GM19397 (cell line): ENCODE measurements around the gene DNTTIP2.
"Not testable (repeated sequence)": the region's sequence is repeated elsewhere in the genome, so short reads cannot be mapped to it uniquely, and the experiment has no call there.

Source experiments
- ATAC-seq: cut with Tn5 transposase; IDR thresholded peaks from one replicate; pipeline ENCODE4 v1.9.1; 2021; ENCODE audit warnings: mild to moderate bottlenecking, moderate library complexity; ENCODE audit not compliant: unreplicated experiment

The DNTTIP2 gene

GRCh38 chr1:93877529-93877928 lies 1.5 kb downstream of the DNTTIP2 start:
- no peak for ATAC-seq

GRCh38 chr1:93876244-93876643 lies 2.8 kb downstream of the DNTTIP2 start:
- no peak for ATAC-seq

DNA sequence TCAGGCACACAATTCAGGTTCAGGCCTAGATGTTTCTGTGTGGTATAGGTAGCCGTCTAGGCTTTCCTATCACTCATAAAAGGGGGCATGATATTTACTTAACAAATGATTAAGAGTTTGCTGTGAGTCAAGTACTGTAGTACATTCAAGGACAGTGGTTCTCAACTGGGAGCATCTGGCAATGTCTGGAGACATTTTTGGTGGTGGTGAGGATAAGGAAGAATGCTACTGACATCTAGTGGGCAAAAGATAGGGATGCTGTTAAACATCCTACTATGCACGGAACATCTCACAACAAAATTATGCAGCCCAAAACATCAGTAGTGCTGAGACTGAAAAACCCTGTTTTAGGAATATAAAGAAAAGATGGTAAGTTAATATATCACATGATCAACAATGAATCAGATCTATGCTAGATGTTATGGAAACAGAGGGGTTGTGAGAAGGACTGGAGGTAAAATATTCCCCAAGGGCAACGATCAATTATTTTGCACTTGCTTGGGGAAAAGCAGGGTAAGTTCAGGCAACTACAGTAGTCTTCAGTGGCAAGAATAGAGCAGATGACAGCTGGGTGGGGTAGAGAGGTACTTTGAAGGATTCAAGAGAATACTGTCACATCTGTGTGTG lies 4.9 kb downstream of the DNTTIP2 start:
- ATAC-seq, result no peak

GRCh38 chr1:93871366-93871765 lies 7.6 kb downstream of the DNTTIP2 start:
- ATAC-seq, result no peak

DNA sequence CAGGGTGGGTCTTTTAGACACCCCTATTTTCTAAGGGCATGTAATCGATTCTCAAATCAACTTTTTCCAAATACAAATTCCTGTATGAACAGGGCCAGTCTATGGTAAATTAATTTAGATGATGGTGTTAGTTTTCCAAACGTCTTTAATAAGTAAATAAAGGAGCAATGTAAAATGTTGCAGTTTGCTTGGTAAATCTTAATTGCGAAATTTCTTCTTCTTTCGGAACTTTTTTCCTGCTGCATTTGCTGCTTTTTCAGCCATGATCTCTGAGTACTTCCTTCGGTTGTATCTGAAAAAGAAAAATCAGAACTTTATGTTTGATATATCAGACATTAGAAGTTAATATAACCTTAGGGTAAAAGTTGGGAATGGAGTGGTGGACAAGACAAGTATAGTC lies 9.4 kb downstream of the DNTTIP2 start:
- no peak for ATAC-seq

- ATAC-seq, result not testable (repeated sequence)
Observed at GRCh38 chr1:93868492-93868891, 10.5 kb downstream of the DNTTIP2 start.

- no peak for ATAC-seq
Observed at GRCh38 chr1:93865253-93865652, 13.8 kb downstream of the DNTTIP2 start.

DNA sequence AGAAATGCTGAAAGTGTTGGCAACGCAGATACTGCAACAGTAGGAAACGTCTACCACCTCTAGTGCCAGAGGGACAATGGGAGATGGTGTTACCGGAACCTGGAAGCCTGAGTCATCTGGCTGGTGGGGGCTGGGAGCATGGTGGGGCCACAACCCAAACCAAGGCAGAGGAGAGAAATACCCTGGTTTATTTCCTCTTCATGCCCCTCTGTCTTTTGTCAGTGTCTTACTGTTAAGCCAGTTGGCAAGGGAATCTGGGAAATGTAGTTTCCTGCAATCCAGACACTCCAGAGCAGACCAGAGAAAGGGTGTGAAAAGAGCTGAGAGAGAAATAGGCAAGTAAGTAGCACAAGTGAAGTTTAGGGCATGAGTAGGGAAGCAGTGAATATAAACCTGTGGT lies 14.8 kb downstream of the DNTTIP2 start:
- ATAC-seq, result no peak

DNA sequence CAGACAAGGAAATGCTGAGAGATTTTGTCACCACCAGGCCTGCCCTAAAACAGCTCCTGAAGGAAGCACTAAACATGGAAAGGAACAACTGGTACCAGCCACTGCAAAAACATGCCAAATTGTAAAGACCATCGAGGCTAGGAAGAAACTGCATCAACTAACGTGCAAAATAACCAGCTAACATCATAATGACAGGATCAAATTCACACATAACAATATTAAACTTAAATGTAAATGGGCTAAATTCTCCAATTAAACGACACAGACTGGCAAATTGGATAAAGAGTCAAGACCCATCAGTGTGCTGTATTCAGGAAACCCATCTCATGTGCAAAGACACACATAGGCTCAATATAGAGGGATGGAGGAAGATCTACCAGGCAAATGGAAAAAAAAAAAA lies 21.4 kb downstream of the DNTTIP2 start:
- not testable (repeated sequence) for ATAC-seq

GRCh38 chr1:93855983-93856382 lies 23.0 kb downstream of the DNTTIP2 start:
- ATAC-seq, result not testable (repeated sequence)

DNA sequence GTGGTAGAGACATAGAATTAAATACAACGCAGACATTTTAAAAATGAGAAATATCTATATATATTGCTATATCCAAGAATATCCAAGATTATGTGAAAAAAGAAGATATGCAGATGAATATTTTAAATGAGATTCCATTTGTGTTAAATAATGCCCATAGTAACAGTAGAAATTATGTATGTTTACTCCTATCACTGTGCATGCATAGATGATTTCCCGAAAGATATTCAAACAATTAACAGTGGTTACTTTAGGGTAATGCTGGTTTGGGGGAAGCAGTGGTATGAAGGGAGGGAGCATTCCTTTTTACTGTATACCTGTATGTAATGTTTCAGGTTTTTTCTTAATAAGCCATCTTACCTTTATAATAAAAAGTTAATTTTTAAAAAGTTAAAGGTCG lies 25.1 kb downstream of the DNTTIP2 start:
- no peak for ATAC-seq

DNA sequence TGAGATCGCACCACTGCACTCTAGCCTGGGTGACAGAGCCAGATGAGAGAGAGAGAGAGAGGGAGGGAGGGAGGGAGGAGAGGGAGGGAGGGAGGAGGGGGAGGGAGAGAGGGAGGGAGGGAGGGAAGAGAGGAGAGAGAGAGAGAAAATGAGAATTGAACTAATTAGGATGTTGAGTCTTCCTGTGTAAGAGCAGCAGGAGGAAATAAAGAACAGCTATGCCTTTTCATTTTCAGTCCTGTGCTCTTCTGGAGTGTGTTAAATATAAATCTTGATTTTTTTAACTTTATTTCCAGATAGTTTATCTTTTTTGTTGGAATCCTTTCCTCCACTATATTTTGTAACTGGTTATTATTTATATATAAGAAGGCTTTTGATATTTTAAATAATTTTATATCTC lies 27.1 kb downstream of the DNTTIP2 start:
- ATAC-seq, result no peak

DNA sequence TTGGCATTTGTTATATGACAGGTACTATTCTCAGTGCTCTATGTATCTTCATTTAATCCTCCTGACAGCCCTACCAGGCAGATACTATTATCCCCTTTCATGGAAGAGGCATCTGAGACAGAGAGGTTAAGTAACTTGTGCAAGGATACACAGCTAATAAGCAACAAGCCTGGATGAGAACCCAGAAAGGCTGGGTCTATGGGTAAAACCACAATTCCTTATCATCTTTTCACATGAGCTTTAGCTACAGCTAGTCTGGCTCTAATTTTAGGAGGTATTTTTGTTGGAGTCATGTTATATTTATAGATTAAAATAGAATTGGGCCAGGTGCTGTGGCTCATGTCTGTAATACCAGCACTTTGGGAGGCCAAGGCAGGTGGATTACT lies 27.7 kb downstream of the DNTTIP2 start:
- ATAC-seq, result no peak

DNA sequence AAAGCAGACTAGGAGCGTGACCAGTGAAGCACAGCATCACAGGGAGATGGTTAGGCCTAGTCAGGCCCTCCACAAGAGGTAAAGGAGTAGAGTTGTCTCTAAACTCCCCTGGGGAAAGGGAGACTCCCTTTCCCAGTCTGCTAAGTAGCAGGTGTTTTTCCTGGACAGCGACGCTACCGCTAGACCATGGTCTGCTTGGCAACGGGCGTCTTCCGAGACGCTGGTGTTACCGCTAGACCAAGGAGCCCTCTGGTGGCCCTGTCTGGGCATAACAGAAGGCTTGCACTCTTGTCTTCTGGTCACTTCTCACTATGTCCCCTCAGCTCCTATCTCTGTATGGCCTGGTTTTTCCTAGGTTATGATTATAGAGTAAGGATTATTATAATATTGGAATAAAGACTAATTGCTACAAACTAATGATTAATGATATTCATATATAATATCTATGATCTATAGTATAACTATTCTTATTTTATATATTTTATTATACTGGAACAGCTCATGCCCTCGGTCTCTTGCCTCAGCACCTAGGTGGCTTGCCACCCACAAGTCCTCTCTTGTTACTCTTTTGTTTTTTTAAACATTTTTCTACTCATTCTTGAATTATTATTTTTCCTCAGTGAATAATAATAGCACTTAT lies 28.2 kb downstream of the DNTTIP2 start:
- ATAC-seq, result not testable (repeated sequence)

DNA sequence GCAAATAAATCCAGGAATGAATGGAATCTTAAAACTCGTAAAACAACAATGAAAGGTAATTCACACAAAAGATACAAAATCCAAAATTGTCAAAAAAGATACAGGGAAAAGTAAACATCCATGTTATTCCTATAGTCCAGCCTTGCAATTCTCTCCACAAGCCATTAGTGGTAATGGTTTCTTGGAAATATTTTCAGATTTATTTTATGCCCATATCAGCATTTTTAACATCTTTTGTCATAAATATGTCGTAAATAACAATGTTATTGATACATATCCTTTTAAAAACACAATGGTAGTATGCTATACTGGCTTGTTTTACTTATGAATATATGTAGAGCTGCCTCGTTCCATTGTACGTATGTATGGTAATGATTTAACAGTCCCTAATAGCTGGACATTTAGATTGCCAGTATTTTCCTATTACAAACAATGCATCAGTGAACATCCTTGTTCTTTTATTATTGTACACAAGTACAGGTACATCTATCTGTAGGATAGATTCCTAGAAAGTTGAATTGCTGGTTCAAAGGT lies 30.6 kb downstream of the DNTTIP2 start:
- no peak for ATAC-seq

DNA sequence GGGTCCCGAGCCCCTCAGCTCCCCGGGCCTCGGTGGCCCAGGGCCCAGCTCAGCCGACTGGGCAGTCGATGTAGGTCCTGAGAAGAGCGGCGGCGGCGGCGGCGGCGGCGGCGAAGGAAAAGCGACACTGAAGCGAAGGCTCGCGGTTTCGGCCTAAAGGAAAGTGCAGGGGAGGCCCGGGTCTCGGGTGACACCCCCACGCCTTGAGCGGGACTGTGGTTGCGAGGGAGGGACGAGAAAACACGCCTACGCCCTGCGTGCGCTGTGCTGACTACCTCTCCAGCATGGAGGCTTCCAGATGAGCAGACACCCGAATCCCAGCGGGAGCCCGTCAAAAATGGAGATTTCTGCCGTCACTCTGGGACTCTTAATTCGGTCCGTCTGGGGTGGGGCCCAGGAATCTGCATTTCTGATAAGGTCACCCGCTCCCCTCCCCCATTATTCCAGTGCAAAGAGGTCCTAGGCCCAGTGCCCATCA lies 31.2 kb downstream of the DNTTIP2 start:
- ATAC-seq, result peak; percentile 27

GRCh38 chr1:93846992-93847810 lies 31.8 kb downstream of the DNTTIP2 start:
- ATAC-seq, result peak; percentile 74

GRCh38 chr1:93846206-93846991 lies 32.6 kb downstream of the DNTTIP2 start:
- ATAC-seq, result peak; percentile 48

- ATAC-seq, result peak; percentile 1
Observed at GRCh38 chr1:93845538-93846205, 33.3 kb downstream of the DNTTIP2 start.
